Trophoblast cell (in vitro differentiated cells and primary cell): ENCODE measurements around the gene NUP210.

Experiments used
- DNase-seq, 2 donors: peaks; one replicate each; pipeline ENCODE4 v3.0.0-alpha.2; 2016
- H2AFZ ChIP-seq: 2 replicates; pipeline ENCODE4 v1.6.1; 2013; ENCODE audit warnings: low read length, moderate library complexity, mild to moderate bottlenecking; ENCODE audit not compliant: insufficient read depth, poor library complexity
- H2AK5ac ChIP-seq: 2 replicates; pipeline ENCODE4 v1.6.1; 2013; ENCODE audit warnings: mild to moderate bottlenecking, low read length
- H2BK120ac ChIP-seq: 2 replicates; pipeline ENCODE4 v1.6.1; 2013; ENCODE audit warnings: low read length, mild to moderate bottlenecking, moderate library complexity; ENCODE audit not compliant: insufficient read depth, poor library complexity
- H2BK12ac ChIP-seq: 2 replicates; pipeline ENCODE4 v1.6.1; 2013; ENCODE audit warnings: mild to moderate bottlenecking, low read length, moderate library complexity
- H2BK5ac ChIP-seq: 2 replicates; pipeline ENCODE4 v1.6.1; 2013; ENCODE audit warnings: low read length, low read depth, moderate library complexity, mild to moderate bottlenecking; ENCODE audit not compliant: poor library complexity
- H3K14ac ChIP-seq: 2 replicates; pipeline ENCODE4 v1.6.1; 2013; ENCODE audit warnings: mild to moderate bottlenecking, low read length
- H3K18ac ChIP-seq: 2 replicates; pipeline ENCODE4 v1.6.1; 2013; ENCODE audit warnings: mild to moderate bottlenecking, low read length
- H3K23ac ChIP-seq: 2 replicates; pipeline ENCODE4 v1.6.1; 2013; ENCODE audit warnings: low read length
- H3K27ac ChIP-seq: 2 replicates; pipeline ENCODE4 v1.5.1; 2013; ENCODE audit warnings: low read depth, mild to moderate bottlenecking, inconsistent platforms, low read length, moderate library complexity
- H3K27me3 ChIP-seq: 2 replicates; pipeline ENCODE4 v1.6.1; 2013; ENCODE audit warnings: inconsistent platforms, mild to moderate bottlenecking, low read length, moderate library complexity; ENCODE audit not compliant: insufficient read depth
- H3K36me3 ChIP-seq, 2 experiments: 1 replicate in 1 of 2; 2 replicates in 1 of 2; pipeline ENCODE4 v1.6.1; 2013; ENCODE audit warnings: low read length in 2 of 2, mild to moderate bottlenecking in 2 of 2, moderate library complexity in 1 of 2; ENCODE audit not compliant: insufficient read depth in 2 of 2, control insufficient read depth in 1 of 2
- H3K4ac ChIP-seq: 2 replicates; pipeline ENCODE4 v1.6.1; 2013; ENCODE audit warnings: low read depth, mild to moderate bottlenecking, low read length, moderate library complexity
- H3K4me1 ChIP-seq, 2 experiments: 1 replicate in 1 of 2; 2 replicates in 1 of 2; pipeline ENCODE4 v1.6.1; 2013; ENCODE audit warnings: low read length in 2 of 2, mild to moderate bottlenecking in 2 of 2, moderate library complexity in 1 of 2; ENCODE audit not compliant: insufficient read depth in 2 of 2, control insufficient read depth in 1 of 2
- H3K4me2 ChIP-seq: 2 replicates; pipeline ENCODE4 v1.6.1; 2013; ENCODE audit warnings: inconsistent platforms, mild to moderate bottlenecking, low read length, moderate library complexity
- H3K4me3 ChIP-seq: 2 replicates; pipeline ENCODE4 v1.5.1; 2013; ENCODE audit warnings: mild to moderate bottlenecking, low read depth, low read length, inconsistent platforms
- H3K79me1 ChIP-seq: one replicate; pipeline ENCODE4 v1.6.1; 2013; ENCODE audit warnings: low read length
- H3K79me2 ChIP-seq: 2 replicates; pipeline ENCODE4 v1.6.1; 2013; ENCODE audit warnings: low read length, mild to moderate bottlenecking; ENCODE audit not compliant: control insufficient read depth, insufficient read depth, poor library complexity
- H3K9ac ChIP-seq: 2 replicates; pipeline ENCODE4 v1.6.1; 2013; ENCODE audit warnings: mild to moderate bottlenecking, low read length
- H3K9me3 ChIP-seq: 2 replicates; pipeline ENCODE4 v1.6.1; 2013; ENCODE audit warnings: low read depth, mild to moderate bottlenecking, control low read depth, inconsistent platforms, low read length; ENCODE audit not compliant: insufficient read depth
- H4K12ac ChIP-seq: 2 replicates; pipeline ENCODE4 v1.6.1; 2013; ENCODE audit warnings: low read depth, mild to moderate bottlenecking, low read length, moderate library complexity
- H4K8ac ChIP-seq: 2 replicates; pipeline ENCODE4 v1.6.1; 2013; ENCODE audit warnings: low read depth, mild to moderate bottlenecking, low read length, moderate library complexity
- H4K91ac ChIP-seq: one replicate; pipeline ENCODE4 v1.6.1; 2013; ENCODE audit warnings: low read depth, mild to moderate bottlenecking, low read length, moderate library complexity
- WGBS: extraction: QIAGEN DNeasy Blood & Tissue Kit; methylation state at CpG from one replicate; pipeline ENCODE4 v1.1.7; 2013; ENCODE audit warnings: missing lambda C conversion rate; ENCODE audit not compliant: insufficient read length, insufficient coverage; ENCODE audit errors: extremely low coverage; 5-methylcytosine and 5-hydroxymethylcytosine counted together

The NUP210 gene

GRCh38 chr3:13411186-13411860 is 8.8 kb downstream of the NUP210 start:
- Histone ChIP-seq H3K27ac (no peak overlapping the region), H2AFZ (no peak overlapping the region), H2BK5ac (no peak overlapping the region), H4K12ac (no peak overlapping the region), H3K36me3 (no peaks in the 10 kb centered on the region), H3K4me3 (no peak overlapping the region), H3K4me1 (no peaks in the 10 kb centered on the region), H3K23ac (no peak overlapping the region), H3K9ac (no peak overlapping the region), H3K9me3 (peaks cover 2% of the 10 kb centered on the region), H3K14ac (no peak overlapping the region), H3K4ac (no peak overlapping the region), H3K79me1 (no peaks in the 10 kb centered on the region), H2AK5ac (no peak overlapping the region), H3K27me3 (no peaks in the 10 kb centered on the region), H3K18ac (no peak overlapping the region), H3K4me2 (no peak overlapping the region), H4K91ac (no peak overlapping the region), H2BK120ac (no peak overlapping the region), H2BK12ac (no peak overlapping the region), H3K79me2 (no peaks in the 10 kb centered on the region), H4K8ac (no peak overlapping the region)
- WGBS, result no CpG with 5 or more reads among the region's 6 CpGs
- DNase-seq, result no peak

- H3K14ac ChIP-seq, result no peak overlapping the region
These were observed 11.2 kb downstream of the NUP210 start for GRCh38 chr3:13408890-13409289.

GRCh38 chr3:13407926-13408325 is 12.2 kb downstream of the NUP210 start:
- Histone ChIP-seq H2AFZ (no peak overlapping the region), H3K79me1 (no peaks in the 10 kb centered on the region), H3K9ac (no peak overlapping the region)

More at GRCh38 chr3:13408890-13409289, 11.2 kb downstream of the NUP210 start:
- Histone ChIP-seq H2BK5ac (no peak overlapping the region), H3K36me3 (no peaks in the 10 kb centered on the region), H2BK12ac (no peak overlapping the region), H3K9me3 (peaks cover 5% of the 10 kb centered on the region), H4K91ac (no peak overlapping the region), H3K23ac (no peak overlapping the region), H3K18ac (no peak overlapping the region), H2BK120ac (no peak overlapping the region), H3K27ac (no peak overlapping the region), H4K8ac (no peak overlapping the region), H3K27me3 (no peaks in the 10 kb centered on the region), H3K4me2 (no peak overlapping the region), H3K79me2 (no peaks in the 10 kb centered on the region), H3K4me1 (no peaks in the 10 kb centered on the region), H3K4ac (no peak overlapping the region), H3K9ac (no peak overlapping the region), H2AK5ac (no peak overlapping the region), H4K12ac (no peak overlapping the region), H3K79me1 (no peaks in the 10 kb centered on the region), H2AFZ (no peak overlapping the region), H3K4me3 (no peak overlapping the region)
- no peak for DNase-seq
- WGBS, result no CpG with 5 or more reads among the region's 2 CpGs

GRCh38 chr3:13407475-13407874 is 12.6 kb downstream of the NUP210 start:
- H3K14ac ChIP-seq, result no peak overlapping the region
- H3K79me2 ChIP-seq, result no peaks in the 10 kb centered on the region
- H3K23ac ChIP-seq, result no peak overlapping the region
- no peak overlapping the region for H2BK5ac ChIP-seq
- H4K91ac ChIP-seq, result no peak overlapping the region
- H3K27me3 ChIP-seq, result no peaks in the 10 kb centered on the region
- no peak overlapping the region for H4K12ac ChIP-seq
- H2BK120ac ChIP-seq, result no peak overlapping the region
- no peaks in the 10 kb centered on the region for H3K79me1 ChIP-seq
- H2AFZ ChIP-seq, result no peak overlapping the region
- no peaks in the 10 kb centered on the region for H3K36me3 ChIP-seq
- DNase-seq, result no peak
- H3K4me2 ChIP-seq, result no peak overlapping the region
- no peak overlapping the region for H3K9ac ChIP-seq
- H2AK5ac ChIP-seq, result no peak overlapping the region
- no CpG with 5 or more reads among the region's 1 CpG for WGBS
- H3K27ac ChIP-seq, result no peak overlapping the region
- no peak overlapping the region for H2BK12ac ChIP-seq
- H3K9me3 ChIP-seq, result peaks cover 5% of the 10 kb centered on the region
- H3K4me3 ChIP-seq, result no peak overlapping the region
- H3K4me1 ChIP-seq, result no peaks in the 10 kb centered on the region
- H3K4ac ChIP-seq, result no peak overlapping the region
- no peak overlapping the region for H4K8ac ChIP-seq
- no peak overlapping the region for H3K18ac ChIP-seq

More at GRCh38 chr3:13407926-13408325, 12.2 kb downstream of the NUP210 start:
- DNase-seq, result no peak
- Histone ChIP-seq H3K36me3 (no peaks in the 10 kb centered on the region), H3K27ac (no peak overlapping the region), H2BK12ac (no peak overlapping the region), H3K4ac (no peak overlapping the region), H3K4me3 (no peak overlapping the region), H3K18ac (no peak overlapping the region), H3K23ac (no peak overlapping the region), H3K27me3 (no peaks in the 10 kb centered on the region), H4K8ac (no peak overlapping the region), H3K9me3 (peaks cover 5% of the 10 kb centered on the region), H3K4me1 (no peaks in the 10 kb centered on the region), H3K14ac (no peak overlapping the region), H3K4me2 (no peak overlapping the region), H2BK120ac (no peak overlapping the region), H4K91ac (no peak overlapping the region), H2BK5ac (no peak overlapping the region), H3K79me2 (no peaks in the 10 kb centered on the region), H4K12ac (no peak overlapping the region), H2AK5ac (no peak overlapping the region)
